ENCODE data around the gene ISY1. TPM values are rescaled to one million over a fixed set of nuclear protein-coding genes. Genes with fewer than 3 reads are reported as not detected.

Gene ISY1
- total and polyA plus RNA-seq, 2 of the 4 experiments (the other 2 are of a cell fraction) = 28.5 to 31.5 TPM

DNA sequence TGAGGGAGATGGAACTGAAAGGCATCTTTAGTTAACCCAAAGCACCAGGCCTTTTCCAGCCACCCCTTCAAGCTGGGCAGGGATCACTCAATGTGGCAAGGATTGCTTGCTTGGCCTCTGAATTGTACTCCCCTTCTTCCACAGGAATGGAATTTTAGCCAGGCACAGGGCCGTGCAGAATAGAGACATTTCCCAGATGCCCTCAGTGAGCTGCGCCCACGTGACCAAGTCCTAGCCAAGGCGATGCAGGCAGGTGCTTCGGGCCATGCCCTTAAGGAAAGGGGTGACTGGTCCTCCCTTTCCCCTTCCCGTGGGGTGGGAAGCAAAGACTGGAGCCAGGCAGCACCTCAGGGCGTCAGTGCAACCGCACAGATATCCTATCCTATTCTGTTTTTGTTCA is 82.4 kb downstream of the ISY1 start:
- no peak overlapping the region for H2BK120ac ChIP-seq (ENCODE audit: low read depth, low read length)
- no peaks in the 10 kb centered on the region for H3K36me3 ChIP-seq (ENCODE audit: control insufficient read depth, insufficient read depth, low read length)
- H2AFZ ChIP-seq (replicated peaks; ENCODE audit: low read length, poor library complexity) = peak overlapping the region; percentile 23
- H3K9ac ChIP-seq (ENCODE audit: low read depth, low read length) = no peak overlapping the region
- intact Hi-C loops (cut with micrococcal nuclease) = no loop called here
- H2AK5ac ChIP-seq (ENCODE audit: low read depth, low read length) = no peak overlapping the region
- no peak overlapping the region for H2AK9ac ChIP-seq (replicated peaks; ENCODE audit: low read depth, low read length, poor library complexity)
- in situ Hi-C loops (cut with MboI; ENCODE audit: low sequenced_read_pairs) = no loop called here
- H3K27ac ChIP-seq (ENCODE audit: insufficient read depth, low read length) = no peak overlapping the region
- H4K20me1 ChIP-seq (ENCODE audit: insufficient read depth, low read length) = no peaks in the 10 kb centered on the region
- dilution Hi-C loops (cut with HindIII; ENCODE audit: low sequenced_read_pairs, unreplicated experiment) = no loop called here
- ChIA-PET CTCF (no interaction called here), POLR2A (ENCODE audit: unreplicated experiment) (no interaction called here)
- no peak overlapping the region for H3K23ac ChIP-seq (ENCODE audit: low read depth, low read length)
- H3K79me1 ChIP-seq (ENCODE audit: low read depth in 1 of 2, low read length in 2 of 2) = no peaks in the 10 kb centered on the region
- no peak overlapping the region for H2BK15ac ChIP-seq (ENCODE audit: low read depth, low read length)
- no peaks in the 10 kb centered on the region for H3K9me1 ChIP-seq (ENCODE audit: insufficient read depth, low read length)
- DNase-seq = no peak
- no peak overlapping the region for H3K14ac ChIP-seq (replicated peaks; ENCODE audit: low read depth, low read length)
- TF ChIP-seq BHLHE40 (IDR thresholded peaks at IDR 0.05; ENCODE audit: low read depth, low read length) = no peak
- TF ChIP-seq CEBPB (IDR thresholded peaks at IDR 0.05; ENCODE audit: low read depth, low read length) = no peak
- TF ChIP-seq, protein P1, sequence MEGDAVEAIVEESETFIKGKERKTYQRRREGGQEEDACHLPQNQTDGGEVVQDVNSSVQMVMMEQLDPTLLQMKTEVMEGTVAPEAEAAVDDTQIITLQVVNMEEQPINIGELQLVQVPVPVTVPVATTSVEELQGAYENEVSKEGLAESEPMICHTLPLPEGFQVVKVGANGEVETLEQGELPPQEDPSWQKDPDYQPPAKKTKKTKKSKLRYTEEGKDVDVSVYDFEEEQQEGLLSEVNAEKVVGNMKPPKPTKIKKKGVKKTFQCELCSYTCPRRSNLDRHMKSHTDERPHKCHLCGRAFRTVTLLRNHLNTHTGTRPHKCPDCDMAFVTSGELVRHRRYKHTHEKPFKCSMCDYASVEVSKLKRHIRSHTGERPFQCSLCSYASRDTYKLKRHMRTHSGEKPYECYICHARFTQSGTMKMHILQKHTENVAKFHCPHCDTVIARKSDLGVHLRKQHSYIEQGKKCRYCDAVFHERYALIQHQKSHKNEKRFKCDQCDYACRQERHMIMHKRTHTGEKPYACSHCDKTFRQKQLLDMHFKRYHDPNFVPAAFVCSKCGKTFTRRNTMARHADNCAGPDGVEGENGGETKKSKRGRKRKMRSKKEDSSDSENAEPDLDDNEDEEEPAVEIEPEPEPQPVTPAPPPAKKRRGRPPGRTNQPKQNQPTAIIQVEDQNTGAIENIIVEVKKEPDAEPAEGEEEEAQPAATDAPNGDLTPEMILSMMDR (conservative IDR thresholded peaks at IDR 0.05; ENCODE audit: low read depth, low read length) = no peak
- no peak for TF ChIP-seq RFX5 (IDR thresholded peaks at IDR 0.05; ENCODE audit: low read depth, low read length)
- TF ChIP-seq MXI1 (IDR thresholded peaks at IDR 0.05; ENCODE audit: borderline replicate concordance, low read depth, low read length) = no peak
- no peak for TF ChIP-seq CHD1 (IDR thresholded peaks at IDR 0.05; ENCODE audit: low read depth, low read length)
- no peak for TF ChIP-seq MAZ (IDR thresholded peaks at IDR 0.05; ENCODE audit: borderline replicate concordance, low read depth, low read length)
- H4K8ac ChIP-seq (ENCODE audit: low read depth in 2 of 2, low read length in 2 of 2) = no peak overlapping the region
- H4K91ac ChIP-seq (ENCODE audit: insufficient read depth, low read depth, low read length) = no peak overlapping the region
- H3K4ac ChIP-seq (ENCODE audit: low read depth, low read length) = no peak overlapping the region
- H3K18ac ChIP-seq (ENCODE audit: low read depth, low read length) = no peak overlapping the region
- BruUV-seq (replicated peaks) = no TSS peak
- H3K4me3 ChIP-seq (ENCODE audit: insufficient read depth, low read depth, low read length) = no peak overlapping the region
- no peak overlapping the region for H3K4me2 ChIP-seq (ENCODE audit: low read depth, low read length)
- no peak overlapping the region for H2BK5ac ChIP-seq (ENCODE audit: low read depth, low read length, poor library complexity, severe bottlenecking)
- no peak overlapping the region for H4K5ac ChIP-seq (ENCODE audit: low read depth, low read length)
- H3K4me1 ChIP-seq (ENCODE audit: control insufficient read depth, insufficient read depth, low read length) = 0 out of 2 replicates have a peak, but pooled peaks cover 1% of the 10 kb centered on the region
- H2BK20ac ChIP-seq (ENCODE audit: low read depth, low read length) = no peak overlapping the region
- ATAC-seq (ENCODE audit: low read depth) = no peak
- WGBS, 2 experiments (ENCODE audit: extremely low coverage in 2 of 2, insufficient read length in 1 of 2) = 93% methylated on average over 4 of the region's 8 CpGs; no CpG with 5 or more reads in 1 of the 2 experiments
- no peak overlapping the region for H3K56ac ChIP-seq (ENCODE audit: extremely low read depth, insufficient read depth, low read length)
- H3K27me3 ChIP-seq (ENCODE audit: control insufficient read depth, insufficient read depth, low read length) = no peaks in the 10 kb centered on the region
- no peaks in the 10 kb centered on the region for H3K9me3 ChIP-seq (ENCODE audit: control insufficient read depth, insufficient read depth, low read length)

Other genes starting within 250 kb of the ISY1 start
- not detected in 2 replicates for gene CFAP92, start 167.0 kb downstream of the ISY1 start, total RNA-seq (2012; rRNA removed)
- gene CFAP92, start 167.0 kb downstream of the ISY1 start, polyA plus RNA-seq (2012; rRNA removed) = not detected in 2 replicates
- not detected in 2 replicates for gene EFCC1, start 159.8 kb downstream of the ISY1 start, total RNA-seq (2012; rRNA removed)
- gene EFCC1, start 159.8 kb downstream of the ISY1 start, polyA plus RNA-seq (2012; rRNA removed) = not detected in 2 replicates
- gene GP9, start 100.3 kb downstream of the ISY1 start, total RNA-seq (2012; rRNA removed) = not detected in 2 replicates
- not detected in 2 replicates for gene GP9, start 100.3 kb downstream of the ISY1 start, polyA plus RNA-seq (2012; rRNA removed)
- gene RAB43, start 39.3 kb downstream of the ISY1 start, total RNA-seq (2012; rRNA removed) = 9.2 and 9.9 TPM in 2 replicates
- 14.0 and 15.7 TPM in 2 replicates for gene RAB43, start 39.3 kb downstream of the ISY1 start, polyA plus RNA-seq (2012; rRNA removed)
- 223 and 266 TPM in 2 replicates for gene CNBP, start 22.8 kb upstream of the ISY1 start, total RNA-seq (2012; rRNA removed)
- gene CNBP, start 22.8 kb upstream of the ISY1 start, polyA plus RNA-seq (2012; rRNA removed) = 186 and 217 TPM in 2 replicates
- 440 and 446 TPM in 2 replicates for gene COPG1, start 88.5 kb upstream of the ISY1 start, total RNA-seq (2012; rRNA removed)
- gene COPG1, start 88.5 kb upstream of the ISY1 start, polyA plus RNA-seq (2012; rRNA removed) = 179 and 203 TPM in 2 replicates
- gene HMCES, start 117.8 kb upstream of the ISY1 start, total RNA-seq (2012; rRNA removed) = 25.8 and 26.0 TPM in 2 replicates
- 25.9 and 30.5 TPM in 2 replicates for gene HMCES, start 117.8 kb upstream of the ISY1 start, polyA plus RNA-seq (2012; rRNA removed)